ENCODE data around the gene TLE3.

Gene TLE3

DNA sequence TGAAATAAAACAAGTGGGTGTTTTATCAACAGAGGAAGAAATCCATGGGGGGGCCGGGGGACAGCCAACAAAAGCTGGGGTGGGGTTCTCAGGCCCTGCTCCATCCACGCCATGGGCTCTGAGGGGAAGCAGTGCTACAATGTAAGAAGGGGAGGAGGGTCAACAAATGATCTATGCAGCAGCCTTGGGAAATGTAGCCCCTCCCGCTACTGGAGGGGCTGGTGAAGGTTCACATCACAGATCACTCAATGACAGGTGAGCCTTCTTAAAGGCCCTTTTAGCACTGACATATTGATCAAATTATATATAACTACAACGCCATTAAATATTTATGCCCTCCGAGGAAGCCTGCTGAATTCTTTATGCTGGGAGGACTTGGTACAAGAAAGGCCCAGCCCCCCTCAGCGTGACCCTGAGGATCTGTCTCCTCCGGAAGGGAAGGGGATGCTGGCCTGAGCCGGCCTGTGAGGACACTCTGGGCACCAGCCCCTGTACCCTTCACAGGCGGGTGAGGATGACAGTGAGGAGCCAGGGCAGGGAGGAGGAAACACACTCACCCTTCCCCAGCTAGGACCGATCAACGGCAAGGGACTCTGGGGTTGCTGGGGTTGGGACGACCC, 15.3 kb downstream of the TLE3 start:
- DNase-seq, result no peak

DNA sequence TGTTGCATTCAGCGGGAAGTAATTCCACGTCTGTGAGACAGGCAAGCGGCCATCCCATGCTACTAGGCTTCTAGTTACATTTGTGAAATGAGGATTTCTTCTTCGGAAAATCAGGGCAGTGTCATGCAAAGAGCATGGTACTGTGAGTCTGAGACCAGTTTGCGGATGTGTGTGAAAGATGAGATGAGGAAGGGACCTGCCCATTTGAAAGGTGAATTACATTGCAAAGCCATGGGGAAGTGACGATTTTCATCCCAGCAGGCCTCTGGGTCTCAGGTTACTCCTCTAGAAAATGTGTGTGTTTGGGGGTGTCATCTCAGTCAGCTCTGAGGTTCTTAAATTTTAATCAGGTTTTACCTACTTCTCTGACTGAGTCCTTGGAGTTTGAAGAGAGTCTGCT, 16.1 kb downstream of the TLE3 start:
- no peak for DNase-seq

DNA sequence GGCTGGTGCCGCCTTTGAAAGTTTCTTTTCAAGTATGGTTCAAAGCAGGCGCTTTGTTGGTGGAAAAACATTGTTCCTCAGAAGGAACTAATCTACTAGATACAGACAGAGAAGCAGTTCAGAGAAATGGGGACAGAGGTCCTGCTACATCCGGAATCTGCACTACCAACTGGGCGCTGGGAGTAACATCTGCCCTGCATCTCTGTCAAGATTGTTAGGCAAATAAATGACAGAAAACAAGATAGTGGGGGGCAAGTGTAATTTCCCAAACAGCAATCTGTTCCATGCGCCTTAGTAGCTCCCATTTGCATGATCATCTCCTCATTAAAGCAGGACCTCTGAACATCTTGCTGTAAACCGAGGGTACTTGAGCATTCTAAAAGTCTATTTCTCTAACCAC, 17.4 kb downstream of the TLE3 start:
- DNase-seq, result no peak

DNA sequence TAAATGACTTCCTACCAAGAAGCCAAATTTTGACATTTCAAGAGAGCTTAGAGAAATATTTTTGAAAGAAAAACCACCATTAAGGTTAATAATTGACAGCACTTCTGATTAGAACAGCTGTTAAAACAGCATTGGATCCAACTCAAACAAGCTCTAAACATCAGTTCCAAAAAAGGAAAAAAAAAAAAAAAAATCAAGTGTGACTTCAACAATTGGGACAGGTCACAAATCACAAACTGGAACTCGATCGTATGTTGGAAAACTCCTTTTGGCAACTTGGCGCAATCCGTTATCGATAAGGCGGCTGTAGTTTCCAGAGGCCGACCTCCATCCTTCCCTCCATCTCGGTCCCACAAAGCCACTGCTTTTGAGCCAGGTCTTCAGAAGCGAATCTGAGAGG, 17.8 kb downstream of the TLE3 start:
- DNase-seq, result no peak

DNA sequence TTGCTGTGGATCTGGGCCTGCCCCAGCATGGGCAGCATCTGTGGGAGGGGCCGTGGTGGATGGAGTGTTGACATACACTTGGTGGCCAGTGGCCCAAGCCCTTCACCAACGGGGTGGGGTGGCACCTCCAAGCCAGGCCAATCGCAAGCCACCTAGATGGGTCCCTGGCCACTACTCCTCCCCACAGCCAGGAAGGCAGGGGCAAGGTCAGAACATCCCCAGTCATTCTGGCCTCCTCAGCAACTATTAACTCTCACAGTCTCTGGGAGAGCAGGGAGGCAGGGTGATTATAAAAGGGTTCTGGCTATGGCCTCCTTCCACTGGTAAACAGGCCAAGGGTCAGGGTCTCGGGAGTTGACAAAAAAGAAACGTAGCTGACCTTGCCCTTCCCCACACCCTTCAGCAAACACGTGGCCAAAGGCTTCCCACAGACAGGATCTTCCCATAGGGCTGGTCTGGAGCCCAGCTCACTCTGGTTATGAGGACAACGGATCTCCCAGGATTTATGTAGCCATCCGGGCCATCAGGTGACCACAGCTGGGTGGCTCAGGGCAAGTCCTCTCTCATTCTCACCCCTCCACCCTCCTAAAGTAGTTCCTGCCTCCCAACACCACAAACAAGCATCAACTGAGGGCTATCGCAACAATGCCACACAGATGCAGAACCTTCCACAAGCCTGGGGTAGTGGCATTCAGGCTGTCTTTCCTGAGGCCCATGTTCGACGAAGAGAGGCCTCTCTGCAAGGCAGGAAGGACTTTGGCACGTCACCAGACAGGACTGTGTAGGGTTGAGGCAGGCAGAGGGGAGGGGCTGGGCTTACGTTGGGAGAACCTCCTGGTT, 18.9 kb downstream of the TLE3 start:
- no peak for DNase-seq

DNA sequence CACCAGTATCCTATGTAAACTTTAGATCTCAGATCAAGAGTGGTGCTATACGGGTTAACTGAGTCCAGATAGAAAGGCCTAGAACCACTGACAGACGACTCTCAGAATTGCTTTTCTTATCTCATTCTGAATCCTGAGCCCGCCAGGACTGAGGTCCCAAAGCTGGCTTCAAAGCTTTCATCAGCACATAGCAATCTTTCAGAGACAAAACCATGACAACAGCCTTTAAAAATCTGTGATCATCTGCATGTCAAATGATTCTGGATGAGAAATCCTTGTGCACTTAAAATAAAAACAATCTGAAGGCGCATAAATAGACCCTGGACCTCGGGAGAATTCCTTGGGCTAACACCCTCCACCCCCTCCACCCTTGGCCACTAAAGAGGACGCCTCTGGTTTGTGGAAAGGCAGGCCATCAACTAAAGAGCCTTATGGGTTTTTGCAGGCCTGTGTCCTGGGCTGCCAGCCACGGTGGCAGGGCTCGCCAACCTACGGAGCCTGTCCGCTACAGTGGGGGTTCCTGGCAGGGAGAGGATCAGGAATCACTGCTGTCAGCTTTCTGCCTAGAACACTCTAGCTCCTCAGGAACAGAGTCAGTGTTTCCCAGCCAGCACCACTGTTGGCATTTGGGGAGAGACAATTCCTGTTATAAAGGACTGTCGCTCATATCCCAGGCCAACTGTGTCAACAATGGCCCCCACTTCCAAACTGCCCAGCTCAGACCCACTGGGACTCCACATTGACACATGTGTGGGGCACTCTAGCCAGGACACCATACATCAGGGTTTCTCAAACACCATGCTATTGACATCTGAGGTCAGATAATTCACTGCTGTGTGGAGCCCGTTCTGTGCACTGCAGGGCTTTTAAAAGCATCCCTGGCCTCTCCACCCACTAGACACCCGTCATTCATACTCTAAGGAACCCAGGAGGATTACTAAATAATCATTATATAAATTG, 20.2 kb downstream of the TLE3 start:
- DNase-seq, result no peak

DNA sequence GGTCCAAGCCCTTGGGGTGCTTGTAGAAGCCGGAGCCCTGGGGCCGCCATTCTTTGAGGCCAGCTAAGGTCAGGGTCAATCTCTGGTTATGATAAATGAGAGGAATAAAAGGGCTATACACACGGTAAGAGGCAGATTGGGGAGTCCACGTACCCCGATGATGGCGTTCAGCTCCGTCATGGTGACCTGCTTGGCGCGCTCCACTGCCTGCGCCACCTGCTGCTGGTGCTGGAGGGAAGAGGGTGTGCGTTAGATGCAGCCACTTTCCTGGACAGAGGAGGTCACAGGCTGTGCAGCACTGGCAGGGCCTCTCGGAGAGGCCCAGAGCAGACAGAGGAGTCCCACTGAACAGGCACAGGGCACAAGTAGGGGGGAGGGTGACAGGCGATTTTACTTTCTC, 23.3 kb downstream of the TLE3 start:
- no peak for DNase-seq

DNA sequence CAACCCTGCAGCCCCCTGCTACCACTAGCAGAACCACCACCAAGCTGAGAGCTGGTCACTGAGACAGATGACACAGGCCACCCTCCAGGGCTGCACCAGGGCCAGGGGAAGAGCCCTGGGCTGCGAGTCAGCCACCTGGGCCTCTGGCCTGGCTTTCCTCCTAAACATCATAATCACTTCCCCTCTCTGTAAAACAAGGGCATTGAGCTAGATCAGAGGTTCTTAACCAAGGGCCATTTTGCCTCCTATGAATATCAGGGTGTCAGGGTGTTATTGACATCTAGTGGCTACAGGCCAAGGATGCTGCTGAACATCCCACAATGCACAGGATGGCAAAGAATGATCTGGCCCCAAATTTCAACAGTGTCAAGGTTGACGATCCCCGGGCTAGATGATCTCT, 25.2 kb downstream of the TLE3 start:
- no peak for DNase-seq

DNA sequence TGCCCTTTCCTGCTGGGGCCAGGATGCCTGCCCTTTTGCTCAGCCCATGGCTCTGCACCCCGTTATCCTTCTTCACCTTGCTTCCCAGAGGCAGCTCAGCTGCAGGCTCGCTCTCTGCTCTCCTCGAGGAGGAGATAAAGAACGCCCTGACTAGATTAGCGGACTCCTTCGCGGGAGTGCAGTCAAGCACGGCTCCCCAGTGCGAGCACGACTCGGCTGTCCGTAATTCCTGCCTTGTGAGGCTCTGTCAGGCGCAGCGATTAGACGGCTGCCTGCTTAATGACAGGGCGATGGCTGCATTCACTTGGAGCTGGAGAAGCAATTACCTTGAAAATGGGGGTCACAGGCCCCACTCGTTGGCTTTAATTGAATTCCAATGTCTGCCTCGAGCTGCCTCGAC, 25.9 kb downstream of the TLE3 start:
- no peak for DNase-seq

DNA sequence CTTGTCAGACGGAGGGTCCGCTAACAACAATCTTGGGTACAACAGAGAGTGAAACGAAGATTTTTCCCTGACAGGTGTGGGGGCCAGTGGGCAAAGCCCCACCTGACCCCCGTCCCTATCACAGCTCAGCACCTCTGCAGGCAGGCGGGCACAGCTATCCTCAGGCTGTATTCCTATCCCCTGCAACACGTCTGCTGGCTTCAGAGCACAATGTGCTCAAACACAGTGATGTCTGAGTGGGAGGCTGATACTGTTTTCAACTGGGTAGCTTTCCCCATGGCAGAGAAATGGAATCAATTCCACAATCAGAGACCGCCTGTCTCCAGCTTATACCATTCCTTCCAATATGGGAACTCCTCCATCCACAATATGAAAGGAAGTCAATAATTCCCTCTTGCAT, 28.0 kb downstream of the TLE3 start:
- DNase-seq, result no peak

DNA sequence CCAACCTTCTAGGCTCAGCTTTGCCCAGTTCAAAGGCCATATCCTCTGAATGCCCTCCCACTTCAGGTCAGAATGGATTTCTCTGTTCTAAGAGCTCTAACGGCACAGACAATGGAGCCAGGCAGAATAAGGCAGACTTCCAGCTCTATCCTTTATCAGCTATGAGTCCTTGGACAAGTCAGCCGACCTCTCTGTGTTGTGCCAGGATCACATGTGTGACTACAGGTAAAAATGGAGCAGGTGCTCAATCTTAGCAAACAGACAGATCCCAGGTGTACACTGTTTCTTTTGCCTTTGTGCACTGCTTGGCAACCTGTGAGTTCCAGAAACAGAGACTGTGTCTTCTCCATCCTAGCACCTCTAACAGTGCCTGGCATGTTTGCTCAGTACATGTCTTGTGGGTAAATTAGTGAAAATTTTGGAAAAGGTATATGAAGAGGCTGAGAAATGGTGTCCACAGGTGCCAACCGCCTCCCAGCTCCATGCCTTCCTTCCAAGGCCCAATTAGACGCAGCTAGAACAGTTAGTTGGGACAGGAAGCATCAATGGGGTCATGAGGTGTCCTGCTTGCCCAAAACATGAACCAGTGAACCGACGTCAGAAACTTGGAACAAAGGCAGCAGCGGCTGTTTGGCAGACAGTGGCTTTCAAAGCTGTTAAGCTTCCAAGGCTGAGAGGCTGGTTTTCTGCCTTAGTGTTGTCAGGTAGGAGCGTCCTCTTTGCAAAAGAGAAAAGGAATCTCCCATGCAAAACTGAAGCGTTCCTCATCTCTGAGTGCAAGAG, 28.7 kb downstream of the TLE3 start:
- no peak for DNase-seq

DNA sequence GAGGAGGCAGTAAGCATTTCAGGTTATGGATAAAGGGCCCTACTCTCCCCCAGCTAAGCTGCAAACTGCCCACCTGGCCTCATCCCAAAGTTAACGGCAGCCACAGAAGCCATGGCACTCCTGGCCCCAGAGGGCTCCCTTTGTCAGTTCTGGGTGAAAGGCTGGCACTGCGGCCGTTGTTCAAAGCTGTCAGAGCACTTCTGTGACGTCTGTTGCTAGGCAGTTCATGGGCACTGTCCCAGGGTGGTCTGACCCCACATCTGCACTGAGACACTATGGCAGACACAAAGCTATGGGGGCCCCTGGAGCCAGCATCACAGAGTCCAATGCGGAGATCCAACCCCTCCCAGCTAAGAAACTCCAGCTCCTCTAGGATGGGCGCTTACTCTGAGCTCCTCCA, 30.0 kb downstream of the TLE3 start:
- DNase-seq, result no peak

DNA sequence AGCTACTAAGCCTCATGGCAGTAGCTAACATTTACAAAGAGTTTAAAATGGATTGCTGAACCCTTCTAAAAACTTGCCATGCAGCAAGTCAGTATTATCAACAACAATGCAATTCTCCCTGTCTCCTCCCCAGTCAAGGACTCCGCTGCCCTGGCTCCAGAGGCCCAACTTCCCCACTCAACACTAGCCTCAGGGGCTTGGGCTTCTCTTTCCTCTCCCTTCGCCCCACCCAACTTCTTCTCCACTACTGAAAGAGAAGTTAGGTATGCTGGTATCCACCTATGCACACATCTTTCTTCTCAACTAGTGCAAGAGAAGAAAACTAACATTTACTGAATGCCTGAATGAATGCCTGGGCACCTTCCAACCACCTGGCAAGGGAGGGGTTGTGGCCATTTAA, 30.7 kb downstream of the TLE3 start:
- DNase-seq, result no peak

DNA sequence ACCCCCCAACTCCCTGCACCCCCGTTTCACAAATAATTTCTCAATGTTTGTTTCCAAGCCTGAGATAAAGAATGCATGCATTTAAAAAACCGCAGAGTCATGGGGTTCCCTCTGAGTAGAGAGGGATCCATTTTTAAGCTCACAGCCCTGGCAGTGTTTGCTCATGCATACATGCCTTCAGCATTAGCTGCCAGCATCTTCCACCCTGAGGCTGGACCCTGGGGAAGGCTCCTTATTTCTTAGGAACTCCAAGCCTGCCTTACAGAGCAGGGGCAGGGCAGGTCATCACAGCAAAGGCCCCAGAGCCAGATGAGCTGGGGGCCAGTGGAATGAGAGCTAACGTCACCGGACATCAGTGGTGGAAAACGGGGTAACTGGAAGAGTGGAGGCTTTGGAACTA, 31.3 kb downstream of the TLE3 start:
- DNase-seq, result peak; percentile 52

DNA sequence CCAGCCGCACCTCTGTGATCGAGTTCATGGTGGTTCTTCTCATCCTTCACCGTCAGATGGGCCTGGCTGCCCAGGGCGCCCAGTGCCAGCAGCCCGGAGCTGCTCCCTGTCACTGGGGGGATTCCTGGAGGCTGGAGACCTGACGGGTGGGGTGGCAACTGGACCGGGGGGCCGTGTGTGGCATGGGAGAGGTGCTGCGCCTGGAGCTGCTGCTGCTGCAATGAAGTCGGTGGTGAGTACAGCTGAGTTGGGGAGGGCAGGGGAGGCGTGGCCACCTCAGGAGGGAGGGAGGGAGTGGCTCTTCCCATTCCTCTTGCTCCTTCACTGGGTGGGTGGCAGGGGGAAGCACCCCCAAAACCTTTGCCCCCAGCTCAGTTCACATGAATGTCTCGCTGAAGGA, 31.7 kb downstream of the TLE3 start:
- DNase-seq, result no peak

DNA sequence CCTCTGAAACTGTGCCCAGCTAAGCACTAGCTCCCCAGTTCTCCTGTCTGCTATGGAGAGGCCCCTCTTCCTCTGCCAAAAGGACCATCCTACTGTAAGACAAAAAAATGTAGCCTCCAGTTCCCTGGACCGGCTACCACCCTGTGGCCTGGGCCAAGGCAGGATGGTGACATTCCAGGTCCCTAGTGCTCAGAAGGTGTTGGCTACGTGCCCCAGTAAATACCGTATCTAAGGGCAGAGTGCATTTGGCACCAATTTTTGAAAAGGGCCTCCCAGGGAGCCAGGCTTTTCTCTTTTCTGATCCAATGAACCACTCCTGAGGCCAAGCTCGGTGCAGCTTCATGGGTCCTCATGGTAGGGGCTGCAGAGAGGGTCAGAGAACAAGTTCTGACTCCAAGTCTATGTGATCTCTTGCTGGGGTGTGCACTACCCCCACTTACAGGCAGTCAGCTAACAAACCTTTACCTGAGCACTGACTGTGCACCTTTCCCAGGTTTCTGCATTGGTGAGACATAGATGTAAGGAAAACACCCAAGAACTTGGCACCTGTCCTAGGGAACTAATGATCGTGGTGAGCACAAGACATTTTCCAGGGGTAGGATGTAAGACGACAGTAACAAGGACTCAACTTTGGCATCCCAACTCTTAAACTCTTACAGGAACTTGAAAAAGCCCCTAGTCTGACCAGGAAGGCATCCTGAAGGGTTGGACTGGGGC, 32.6 kb downstream of the TLE3 start:
- DNase-seq, result no peak

DNA sequence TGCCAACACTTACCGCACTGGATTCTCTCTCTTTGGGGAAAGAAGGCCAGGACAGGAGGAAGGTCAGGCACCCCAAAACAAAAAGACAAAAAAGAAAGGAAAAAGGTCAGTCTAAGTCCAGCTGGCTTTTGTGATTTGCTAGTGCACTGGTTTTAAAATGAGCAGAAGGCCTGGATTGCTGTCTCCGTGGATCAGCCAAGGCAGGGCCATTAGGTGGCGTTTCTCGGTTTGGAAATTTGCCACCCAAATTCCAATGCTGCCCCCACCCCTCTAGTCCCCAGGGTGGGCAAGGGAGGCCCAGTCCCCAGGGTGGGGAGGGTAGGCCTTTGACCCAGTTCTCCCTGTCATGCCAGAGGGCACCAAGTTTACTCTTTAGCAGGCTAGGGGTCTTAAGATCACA, 33.3 kb downstream of the TLE3 start:
- DNase-seq, result no peak

DNA sequence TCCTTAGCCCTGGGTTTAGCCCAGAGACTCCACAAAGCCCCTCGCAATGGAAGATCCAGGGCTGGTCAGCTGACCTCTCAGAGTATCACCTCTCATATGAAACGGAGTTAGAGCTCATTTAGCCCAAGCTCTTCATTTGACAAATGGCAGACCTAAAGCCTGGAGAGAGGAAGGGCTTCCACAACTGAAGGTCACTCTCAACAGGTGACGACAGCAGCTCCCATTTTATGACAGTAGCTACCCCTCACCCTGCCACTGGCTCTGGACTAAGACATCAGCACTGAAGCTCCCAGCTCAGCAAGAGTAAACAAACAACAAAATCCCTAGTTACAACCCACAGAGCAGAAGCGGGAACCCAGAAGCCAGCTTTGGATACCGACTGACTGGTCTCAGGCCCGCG, 33.7 kb downstream of the TLE3 start:
- no peak for DNase-seq

DNA sequence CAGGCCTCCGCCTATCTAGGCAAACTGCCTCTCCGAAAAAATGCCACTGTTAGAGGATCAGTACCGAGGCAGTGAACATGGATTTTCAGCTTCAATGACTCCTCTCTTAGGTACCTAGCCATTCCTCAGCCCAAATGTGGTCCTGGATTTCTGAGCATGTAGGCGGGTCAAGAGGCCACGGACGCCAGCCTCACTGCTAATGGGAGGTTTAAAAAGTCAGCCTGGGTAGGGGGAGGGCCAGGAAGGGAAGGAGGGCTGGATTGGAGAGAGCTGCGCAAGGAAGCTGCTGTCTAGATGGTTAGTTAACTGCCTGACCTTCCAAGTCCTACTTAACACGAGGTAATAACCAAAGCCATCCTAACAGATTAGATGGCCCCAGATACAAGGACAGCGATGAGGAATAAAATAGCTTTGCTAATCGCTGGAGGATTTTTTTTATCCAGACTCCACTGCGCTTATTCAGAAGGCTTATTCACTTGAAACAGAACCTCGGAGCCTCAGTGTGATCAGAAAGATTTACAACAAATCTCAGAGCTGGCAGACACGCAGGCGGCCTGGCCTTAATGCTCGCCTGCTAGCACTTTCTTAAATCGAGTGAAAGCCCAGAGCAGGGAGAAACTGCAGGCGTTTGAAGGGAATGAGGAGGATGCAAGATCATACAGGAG, 34.3 kb downstream of the TLE3 start:
- no peak for DNase-seq

DNA sequence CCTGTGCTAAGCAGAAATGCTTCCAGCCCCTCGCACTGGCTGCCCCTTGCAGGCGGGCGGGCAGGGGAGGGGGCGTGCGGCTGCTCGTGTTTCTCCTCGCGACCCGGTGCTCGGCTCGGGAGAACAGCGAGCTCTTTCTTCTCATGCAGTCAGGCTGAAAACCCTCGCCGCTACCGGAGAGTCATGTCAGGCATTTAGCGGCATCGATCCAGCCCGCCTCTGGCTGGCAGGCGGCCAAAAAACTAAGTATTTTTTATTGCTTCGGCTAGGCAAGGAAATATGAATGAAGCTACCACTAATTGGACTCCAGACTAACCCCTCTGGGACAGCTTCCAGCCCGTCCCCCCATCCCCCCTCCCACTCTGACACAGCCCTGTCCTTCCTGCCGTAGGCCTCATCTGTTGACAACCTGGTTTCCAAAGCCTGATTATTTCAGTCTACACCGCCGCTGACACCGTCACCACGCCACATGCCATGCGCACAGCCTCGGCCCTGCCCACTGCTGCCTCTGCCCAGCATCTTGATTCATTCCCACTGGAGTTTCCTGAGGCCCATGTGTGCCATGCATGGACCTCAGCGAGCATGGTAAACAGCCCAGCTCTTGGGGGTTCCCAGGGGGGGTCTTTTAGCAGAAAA, 35.3 kb downstream of the TLE3 start:
- peak; percentile 98 for DNase-seq

DNA sequence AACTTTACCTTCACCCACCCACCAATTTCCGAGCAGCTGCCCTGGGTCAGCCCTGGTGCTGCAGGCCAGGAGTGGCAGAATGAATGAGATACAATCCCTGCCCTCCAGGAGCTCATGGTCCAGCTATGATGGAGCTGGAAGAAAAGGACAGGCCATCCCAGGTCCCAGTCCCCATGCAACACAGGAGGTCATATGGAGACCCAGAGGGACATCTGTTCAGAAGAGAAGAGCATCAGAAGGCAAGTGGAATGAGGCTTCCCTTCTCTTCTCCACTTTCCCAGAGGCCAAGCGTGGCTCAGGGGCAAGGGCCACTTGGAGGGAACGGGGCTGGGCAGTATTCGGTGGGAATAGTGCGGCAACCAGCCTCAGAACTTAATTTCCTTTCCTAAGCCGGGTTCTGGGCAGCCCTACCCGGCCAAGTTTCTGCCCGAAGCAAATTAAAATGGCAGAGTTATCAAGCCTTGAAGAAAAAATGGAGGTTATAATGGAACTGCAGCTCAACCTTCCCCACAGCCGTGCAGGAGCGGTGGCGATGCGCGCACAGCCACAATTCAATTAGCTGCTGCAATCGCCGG, 35.9 kb downstream of the TLE3 start:
- no peak for DNase-seq

All from fibroblast of upper back skin (primary cell).